Stimulated activated CD4-positive, alpha-beta T cell treated with anti-CD3 and anti-CD28 coated beads, Interleukin-1b, Interleukin-23, amount 100 ng/mL, for 1 hour (primary cell): ENCODE results near the gene CD79B.

ENCODE experiments used
- DNase-seq, 2 donors: peaks; one replicate each; pipeline ENCODE4 v3.0.0-alpha.2; 2020; ENCODE audit warnings: low read depth in 2 of 2

Gene CD79B

DNA sequence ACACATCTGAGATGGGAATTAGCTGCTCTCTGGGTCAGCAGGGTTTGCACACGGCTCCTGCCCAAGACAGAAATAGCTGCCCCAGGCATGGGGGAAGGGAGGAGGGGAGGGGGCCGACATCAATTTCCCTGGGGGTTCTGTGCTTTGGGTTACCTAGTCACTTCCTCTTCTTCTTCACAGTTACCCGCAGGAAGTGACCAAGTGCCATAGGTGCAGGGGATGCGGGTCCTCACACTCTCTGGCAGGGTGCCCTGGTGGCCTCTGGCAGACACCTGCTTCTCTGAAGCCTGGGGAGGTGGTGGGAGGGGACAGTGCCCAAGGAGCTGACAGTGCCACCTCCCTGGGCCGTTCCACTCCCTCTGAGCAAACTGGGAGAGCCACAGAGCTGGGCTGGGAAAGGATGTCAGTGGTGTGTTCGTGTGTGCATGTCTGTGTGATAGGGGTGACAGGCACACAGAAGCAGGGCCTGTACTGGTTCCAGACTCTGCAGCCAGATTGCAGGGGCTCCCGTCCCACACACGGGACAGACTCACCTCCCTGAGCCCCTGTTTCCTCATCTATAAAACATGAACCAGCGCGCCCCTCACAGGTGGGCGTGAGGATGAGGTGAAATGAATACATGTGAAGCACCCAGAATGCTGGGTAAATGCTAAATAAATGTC is 22.4 kb upstream of the CD79B start:
- no peak for DNase-seq

DNA sequence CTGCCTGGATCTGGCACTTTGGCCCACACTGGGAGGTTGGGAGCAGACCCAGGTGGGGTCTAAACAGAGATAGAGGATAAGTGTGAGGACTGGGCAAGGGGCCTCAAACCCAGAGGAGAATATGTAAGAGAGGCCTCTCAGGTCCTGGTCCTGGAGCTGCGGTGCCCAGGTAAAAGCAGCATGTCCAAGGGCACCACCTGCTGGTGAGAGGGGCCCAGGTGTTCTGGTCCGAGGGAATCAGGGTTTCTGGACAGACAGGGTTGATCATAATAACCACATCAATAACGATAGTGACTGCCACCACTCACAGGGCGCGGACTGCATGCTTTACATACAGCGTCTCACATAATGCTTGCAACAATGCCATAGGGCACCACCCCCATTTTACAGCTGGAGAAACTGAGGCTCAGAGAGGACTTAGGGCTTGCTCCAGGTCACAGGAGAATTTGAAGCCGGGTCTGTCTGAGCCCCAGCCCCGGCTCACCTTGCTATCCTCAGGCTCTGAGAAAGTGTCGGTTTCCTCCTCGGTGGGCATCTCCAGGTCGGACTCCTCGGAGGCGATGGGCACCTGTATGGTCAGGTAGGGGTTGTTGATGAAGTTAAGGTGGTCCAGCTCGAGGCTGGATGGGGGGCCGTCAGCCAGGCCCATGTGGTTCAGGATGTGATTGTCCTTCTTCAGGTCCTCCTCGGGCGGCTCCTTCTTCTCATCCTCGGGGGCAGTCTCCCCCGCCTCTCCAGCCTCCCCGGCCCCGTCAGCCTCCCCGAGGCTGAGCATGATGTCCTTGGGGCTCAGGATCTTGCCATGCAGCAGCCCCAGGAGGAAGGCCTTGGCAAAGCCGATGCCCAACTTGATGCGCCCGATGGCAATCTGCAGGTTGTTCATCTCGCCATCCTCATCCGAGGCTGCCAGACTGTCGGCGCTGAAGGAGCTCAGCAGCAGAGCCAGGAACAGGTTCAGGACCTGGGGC is 19.1 kb upstream of the CD79B start:
- no peak for DNase-seq

DNA sequence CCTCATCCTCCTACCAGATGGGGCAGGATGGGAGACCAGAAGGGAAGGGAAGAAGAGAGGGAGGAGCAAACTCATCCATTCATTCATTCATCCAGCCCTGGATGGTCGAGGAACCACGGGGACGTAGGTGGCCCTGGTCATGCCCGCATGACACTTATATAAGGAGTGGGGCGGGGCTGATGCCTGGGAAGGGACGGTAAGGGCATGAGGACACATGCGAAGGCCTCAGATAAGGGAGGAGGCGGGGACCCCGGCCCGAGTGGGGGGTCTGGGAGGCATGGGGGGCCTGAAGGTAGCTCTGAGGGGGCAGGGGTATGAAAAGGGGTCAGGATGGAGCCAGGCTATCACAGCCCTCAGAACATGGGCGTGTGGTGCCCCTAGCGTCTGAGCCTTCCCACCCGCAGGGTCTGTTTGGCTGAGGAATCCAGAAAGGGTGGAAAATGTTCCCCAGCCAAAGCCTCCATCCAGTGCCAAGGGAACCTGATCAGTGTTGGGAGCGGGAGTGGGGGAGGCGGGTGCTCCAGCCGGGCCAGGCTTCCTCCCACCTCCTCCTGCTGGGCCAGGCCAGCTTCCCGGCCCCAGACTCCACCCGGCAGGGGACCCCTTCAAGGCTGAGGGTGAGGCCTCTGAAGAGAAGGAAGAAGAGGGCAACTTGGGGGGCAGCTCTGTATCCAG is 17.6 kb upstream of the CD79B start:
- DNase-seq = no peak

DNA sequence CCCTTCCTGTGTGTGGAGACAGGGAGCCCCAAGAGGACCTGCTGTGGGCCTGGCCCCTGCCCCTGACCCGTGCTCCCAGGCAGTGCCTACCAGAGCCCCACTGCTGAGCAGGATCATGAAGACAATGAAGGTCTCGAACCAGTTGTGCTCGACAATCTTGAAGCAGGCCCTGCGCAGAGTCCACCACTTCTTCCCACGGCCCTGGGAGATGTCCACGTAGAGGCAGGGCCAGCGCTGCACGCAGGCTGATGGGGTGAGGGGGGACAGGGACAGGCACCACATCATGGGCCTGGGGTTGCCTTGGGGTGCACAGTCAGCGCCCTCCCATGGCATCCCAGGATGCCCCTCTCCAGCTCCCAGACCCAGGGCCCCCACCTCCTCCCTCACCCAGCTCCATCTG is 16.4 kb upstream of the CD79B start:
- no peak for DNase-seq

DNA sequence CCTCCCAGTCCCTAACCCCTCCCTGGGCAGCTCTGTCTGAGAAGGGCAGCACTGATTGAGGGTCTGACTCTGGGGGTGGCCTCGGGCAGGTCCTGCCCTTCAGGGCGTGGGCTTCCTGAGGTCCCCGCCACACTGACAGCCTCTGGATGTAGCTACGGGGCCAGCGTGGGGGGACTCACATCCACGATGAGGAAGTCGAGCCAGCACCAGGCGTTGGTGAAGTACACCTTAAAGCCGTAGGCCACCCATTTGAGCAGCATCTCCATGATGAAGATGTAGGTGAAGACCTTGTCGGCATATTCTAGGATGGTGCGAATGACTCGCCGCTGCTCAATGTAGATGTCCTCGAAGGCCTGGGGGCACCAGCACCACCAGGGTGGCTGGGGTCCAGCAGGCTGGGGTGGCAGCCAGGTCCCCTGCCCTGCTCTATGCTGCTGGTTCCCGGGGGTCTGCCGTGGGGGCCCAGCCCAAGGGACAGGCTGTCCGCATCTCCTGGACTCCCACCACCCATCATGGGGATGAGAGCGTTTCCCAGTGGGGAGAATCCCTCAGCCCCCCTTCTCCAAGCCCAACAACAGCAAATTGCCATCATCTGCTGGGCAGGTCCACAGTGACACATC is 15.7 kb upstream of the CD79B start:
- DNase-seq = no peak

DNA sequence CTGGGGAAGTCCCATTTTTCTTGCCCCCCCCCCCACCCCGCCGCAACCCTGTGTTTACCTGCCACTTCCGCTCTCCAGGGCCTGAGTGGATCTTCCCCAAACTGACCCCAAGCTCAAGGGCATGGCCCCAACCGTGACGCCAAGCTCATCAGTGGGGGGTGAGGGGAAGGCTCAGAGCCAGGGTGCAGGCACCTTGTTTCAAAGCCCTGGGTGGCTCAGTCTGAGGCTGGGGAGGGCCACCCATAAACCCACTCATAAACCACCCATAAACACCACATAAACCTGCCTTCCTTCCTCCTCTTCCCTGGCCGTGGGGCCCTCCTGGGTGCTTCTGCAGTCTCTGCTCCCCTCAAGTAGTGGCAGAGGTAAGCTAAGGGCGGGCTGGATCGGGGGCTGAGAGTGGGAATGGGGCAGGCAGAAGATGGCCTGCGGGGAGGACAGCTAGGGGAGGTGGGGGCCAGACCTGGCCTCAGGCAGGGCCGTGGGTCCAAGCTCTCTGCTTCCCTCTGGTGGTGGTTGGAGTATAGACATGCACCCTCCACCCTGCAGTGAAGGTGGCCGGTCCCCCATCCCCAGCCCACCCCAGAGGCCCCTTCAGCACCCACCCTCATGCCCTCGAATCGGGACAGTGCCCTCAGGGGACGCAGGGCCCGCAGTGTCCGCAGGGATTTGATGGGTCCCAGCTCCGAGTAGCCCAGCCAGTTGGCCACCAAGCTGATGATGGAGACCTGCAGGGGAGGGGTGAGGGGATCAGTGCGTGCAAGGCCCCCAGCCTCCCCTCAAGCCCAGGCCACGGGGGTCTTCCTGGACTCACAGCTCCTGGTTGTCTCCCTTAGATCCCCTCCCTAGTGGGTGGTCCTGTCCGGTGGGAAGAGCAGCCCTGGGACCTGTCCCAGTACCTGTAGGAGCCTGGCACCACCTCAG is 14.6 kb upstream of the CD79B start:
- peak; percentile 15 to 27 for DNase-seq

DNA sequence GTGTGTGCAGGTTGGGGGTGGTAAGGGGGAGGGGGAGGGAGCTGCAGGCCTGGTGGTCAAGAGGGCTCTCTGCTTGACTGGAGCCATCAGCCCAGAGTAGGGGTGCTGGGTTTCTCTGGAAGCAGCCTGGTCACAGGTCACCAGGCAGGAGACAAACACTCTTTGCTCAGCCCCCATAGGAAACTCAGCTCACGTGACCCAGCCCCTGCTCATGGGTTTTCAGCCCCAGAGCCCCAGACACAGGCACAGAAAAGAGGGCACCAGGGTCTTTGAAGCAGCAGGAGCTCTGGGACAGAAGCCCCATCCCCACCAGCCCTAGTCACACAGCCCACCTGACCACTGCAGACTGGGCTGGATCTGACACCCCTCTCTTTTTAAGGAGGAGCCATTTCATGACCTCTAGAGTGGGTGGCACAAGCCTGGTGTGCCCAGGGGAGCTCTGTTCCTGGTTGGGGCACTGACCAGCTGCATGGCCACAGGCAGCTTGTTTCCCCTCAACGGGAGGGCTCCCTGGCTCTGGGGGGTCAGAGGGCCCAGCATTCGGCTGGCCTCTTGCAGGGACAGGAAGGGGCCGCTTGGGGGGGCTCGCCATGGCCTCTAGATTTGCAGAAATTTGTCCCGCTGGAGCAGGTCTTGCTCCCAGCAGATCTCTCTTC is 13.8 kb upstream of the CD79B start:
- DNase-seq = no peak

DNA sequence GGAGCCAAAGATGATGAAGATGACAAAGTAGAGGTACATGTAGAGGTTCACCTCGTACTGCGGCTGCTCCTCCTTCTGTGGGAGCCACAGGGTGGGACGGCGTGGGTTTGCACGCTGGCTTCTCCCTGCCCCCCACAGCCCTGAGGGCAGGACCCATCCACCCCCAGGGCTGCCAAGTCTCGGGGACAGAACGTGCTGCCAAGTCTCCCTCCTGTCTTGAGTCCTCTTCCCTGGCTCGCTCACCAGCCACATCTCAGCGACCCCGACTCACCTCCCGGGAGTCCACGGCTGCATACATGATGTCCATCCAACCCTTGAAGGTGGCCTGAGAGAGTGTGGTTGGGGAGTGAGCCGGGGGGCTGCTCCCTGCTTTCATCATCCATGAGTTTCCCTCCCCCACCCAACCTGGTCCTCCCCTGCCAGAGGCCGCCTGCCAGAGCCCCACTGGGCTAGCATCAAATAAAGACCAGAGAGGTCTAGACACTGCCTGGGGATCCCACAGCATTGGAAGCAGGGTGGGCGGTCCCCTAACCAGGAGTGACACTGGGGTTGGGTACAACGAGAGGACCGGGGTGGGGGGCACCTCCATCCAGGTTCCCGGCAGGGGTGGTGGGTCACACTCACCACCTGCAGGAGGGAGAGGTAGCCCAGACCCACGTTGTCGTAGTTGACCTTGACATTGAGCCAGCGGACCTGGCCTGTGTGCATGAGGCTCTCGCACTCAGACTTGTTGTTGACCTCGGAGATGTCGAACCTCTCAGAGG is 12.8 kb upstream of the CD79B start:
- DNase-seq = no peak

DNA sequence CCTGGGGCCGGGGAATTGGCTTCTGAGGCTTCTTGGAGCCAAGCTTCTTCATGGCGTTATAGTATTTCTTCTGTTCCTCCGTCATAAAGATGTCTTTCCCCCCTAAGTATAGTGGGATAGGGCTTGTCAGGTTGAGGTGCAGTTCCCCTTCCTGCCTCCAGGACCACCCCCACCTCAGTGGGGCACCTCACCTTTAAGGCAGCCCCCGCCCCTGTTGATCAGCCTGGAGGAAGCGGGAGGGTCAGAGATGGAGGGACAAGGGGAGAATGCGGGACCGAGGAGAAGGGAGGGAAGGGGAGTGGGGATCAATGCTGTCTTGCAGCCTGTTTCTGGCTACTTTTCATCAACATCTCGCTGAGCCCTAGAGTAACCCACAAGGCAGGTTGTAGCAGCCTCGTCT is 11.6 kb upstream of the CD79B start:
- DNase-seq = no peak

DNA sequence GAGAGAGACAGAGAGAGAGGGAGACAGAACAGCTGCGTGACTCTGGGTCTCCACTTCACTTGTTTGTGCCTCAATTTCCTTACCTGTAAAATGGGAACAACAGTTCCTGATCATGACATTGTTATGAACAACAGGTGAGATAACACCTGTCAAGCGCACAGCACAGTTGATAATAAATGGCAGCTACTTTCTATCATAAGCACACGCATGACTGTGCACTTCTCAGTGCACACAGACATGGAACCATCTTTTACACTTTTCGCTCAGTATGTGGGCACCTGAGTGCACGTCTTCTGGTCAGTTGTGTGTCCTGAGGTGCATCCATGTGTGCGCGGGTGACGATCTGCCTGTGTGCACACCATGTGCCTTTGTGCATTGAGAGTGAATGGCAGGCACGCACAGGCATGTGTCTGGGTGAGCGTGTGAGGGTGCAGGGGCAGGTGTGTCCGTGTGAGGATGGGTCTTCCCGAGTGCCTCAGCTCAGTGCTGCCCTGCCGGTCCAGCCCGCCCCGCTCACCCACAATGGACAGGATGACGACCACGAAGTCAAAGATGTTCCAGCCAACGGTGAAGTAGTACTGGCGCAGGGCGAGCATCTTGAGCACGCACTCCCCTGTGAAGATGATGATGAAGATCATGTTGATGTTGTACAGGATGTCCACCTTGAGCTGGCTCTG is 10.3 kb upstream of the CD79B start:
- DNase-seq = no peak

DNA sequence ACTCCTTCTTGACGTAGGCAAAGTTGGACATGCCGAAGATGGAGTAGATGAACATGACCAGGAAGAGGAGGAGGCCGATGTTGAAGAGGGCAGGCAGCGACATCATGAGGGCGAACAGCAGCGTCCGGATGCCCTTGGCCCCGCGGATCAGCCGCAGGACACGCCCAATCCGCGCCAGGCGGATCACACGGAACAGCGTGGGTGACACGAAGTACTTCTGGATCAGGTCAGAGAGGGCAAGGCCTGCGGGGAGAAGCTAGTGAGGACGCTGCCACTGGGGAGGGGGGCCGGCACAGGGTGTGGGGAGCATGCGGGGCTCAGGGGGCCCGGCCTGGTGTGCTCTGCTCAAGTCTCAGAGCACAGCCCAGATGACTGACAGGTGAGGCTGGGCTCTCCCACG is 9.6 kb upstream of the CD79B start:
- DNase-seq = no peak

DNA sequence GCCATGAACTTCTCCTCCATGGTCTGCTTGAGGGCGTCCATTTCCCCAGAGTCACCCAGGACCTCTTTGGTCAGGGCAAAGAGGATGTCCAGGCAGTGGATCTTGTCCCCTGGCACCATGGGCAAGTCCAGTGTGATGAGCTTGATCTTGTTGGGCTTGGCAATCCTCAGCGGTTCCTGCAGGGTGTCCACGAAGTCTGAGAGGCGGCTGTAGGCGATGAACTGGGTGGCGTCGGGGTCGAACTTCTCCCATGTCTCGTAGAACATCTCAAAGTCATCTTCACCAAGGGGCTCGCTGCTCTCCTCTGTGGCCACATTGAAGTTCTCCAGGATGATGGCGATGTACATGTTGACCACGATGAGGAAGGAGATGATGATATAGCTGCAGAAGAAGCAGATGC is 9.0 kb upstream of the CD79B start:
- DNase-seq = no peak

DNA sequence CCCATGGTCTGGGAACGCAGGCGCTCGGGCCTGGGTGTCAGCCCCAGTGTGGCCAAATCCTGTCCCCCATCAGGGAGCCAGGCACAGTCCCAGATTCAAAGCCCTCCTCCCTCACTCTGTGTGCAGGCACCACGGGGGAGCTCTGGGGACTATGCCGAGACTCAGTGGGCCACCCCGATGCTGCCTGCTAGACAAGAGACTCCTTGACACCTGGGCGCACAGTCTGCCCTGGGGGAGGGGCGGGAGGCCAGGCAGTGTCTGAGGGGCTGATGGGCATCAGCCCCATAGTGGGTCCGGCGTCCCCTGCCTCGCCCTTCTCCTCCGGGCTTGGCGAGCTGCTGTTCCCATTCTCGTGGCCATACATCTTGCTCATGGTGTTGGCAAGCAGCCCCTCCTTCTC is 8.5 kb upstream of the CD79B start:
- DNase-seq = no peak

DNA sequence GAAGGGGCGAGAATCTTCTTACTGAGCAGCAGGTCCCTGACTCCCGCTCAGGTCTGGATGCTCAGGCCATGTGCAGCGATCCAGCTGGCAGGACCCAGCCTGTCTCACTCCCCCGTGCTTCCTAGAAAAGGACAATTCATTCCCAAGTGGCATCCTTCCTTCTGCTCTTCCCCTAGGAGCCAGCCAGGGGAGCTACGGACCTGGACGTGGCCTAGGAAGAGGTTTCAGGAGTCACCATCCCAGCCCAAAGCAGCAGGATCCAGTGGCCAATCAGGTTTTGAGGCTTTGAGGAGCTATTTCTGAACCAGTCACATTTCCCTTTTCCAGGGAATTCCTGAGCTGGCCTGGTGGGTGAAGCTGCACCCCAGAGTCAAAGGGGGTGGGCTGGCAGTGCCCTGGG is 7.8 kb upstream of the CD79B start:
- DNase-seq = no peak

DNA sequence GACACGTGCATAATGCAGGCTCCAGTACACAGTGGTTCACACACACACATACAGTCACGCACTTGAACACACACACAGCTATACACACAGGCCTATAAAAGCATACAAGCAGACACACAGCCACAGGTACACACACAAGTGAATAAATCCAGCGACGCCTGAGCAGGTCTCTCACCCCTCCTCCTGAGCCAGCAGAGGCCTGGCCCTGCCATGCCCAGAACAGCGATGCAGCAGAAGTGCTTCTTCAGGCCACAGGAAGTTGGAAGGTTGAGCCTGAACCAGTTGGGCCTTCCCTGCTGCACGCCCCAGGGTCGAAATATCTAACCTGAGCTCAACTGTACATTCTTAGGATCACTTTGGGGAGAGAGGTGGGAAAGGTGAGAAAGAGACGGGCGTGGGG is 7.3 kb upstream of the CD79B start:
- DNase-seq = no peak

DNA sequence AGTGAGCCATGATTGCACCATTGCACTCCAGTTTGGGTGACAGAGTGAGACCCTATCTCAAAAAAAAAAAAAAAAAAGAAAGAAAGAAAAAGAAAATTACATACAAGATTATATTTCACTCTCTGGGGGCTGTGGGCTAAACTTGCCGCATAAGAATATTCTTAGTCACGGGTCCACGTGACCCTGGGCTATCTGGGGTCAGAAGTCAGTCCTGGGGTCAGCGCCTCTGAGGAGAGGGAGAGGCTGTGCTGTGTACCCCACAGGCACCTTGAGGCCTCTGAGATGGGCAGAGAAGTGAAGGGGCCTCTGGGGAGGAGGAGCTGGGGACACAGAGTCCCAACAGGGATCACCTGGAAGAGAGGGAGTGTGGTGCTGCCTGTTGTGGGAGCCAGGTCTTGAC is 5.8 kb upstream of the CD79B start:
- DNase-seq = no peak

DNA sequence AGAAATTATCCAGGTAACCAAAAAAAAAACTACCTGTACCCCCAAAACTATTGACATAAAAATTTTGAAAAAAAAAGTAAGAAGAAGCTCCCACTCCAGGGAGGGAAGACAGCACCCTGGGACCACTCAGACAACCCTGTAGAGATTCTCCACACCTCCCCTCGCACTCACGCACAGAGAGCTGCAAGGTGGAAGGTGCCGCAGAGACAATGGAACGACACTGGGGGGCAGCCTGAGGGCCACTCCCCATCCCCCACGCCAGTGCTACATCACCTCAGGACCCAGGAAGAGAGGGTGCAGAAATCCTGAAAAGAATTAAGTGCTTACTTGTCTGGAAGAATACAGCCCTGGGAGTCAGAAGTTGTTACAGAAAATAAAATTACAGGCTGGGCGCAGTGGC is 5.2 kb upstream of the CD79B start:
- DNase-seq = no peak

DNA sequence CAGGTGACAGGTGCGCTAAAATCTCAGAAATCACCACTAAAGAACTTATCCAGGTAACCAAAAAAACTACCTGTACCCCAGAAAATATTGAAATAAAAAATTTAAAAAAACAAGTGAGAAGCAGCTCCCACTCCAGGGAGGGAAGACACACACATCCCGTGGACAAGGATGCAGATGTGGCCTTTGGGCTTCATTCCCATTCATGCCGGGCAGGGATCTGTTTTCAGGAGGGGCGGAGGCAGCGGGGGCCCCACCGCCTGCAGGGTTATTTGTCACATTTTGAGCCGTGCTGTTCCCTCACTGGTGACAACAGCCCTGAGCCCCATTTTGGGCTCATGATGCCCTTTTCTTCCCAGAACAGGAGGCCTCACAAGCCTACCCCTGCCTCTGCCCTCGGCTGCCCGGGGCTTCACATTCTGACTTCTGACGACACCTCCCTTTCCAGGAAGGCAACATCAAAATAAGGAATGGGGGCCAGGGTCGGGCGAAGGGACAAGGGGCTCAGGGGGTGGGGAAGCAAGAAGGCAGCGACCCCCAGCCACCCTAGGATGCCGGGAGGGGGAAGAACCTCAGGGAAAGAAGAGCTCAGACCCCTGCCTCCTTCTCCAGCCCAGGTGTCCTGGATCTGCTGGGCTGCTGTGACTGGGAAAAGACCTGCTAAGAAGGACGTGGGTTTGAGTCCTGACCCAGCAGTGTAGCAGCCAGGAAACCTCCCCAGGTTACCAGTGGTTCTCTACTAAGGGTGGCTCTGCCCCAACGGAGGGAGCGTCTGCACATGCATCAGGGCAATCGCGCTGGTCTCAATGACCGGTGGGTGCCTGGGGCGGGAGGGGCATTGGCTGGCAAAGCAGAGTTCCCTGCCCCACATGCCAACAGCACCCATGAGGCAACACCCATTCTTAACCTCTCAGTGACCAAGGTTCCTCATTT is 2.3 kb upstream of the CD79B start:
- DNase-seq = no peak
